Sciatic nerve (tissue), 2 donors: ENCODE measurements around the gene RAD52. TPM values are rescaled to one million over a fixed set of nuclear protein-coding genes. Genes with fewer than 3 reads are reported as not detected.

ENCODE experiments used
- ATAC-seq: fragments of 200-7000 bp; cut with Tn5 transposase; one replicate; pipeline ENCODE4 v1.9.1; 2020; ENCODE audit warnings: mild to moderate bottlenecking, moderate library complexity
- DNase-seq: peaks from one replicate; pipeline ENCODE4 v3.0.0-alpha.2; 2020; ENCODE audit warnings: low spot score
- intact Hi-C: fragments of 100-400 bp; cut with DNase I; formaldehyde crosslinking; loops from one replicate; pipeline ENCODE4 v1.14.2; 2022
- total RNA-seq: library from RNA; stranded (reverse); fragmentation: NEBNext Ultra II Directional; extraction: Animal tissue kit (Norgen Biotek cat#: 25700); gene quantifications from one replicate; pipeline ENCODE4 v1.2.1, GENCODE V29; 2021
- donor health status: DM: no; HTN: no; CAD: no.
- donor health status: DM: no; HTN: no; CAD: no.

RAD52 gene
- total RNA-seq, 1 donor from 2014 or later: 25.6 TPM

DNA sequence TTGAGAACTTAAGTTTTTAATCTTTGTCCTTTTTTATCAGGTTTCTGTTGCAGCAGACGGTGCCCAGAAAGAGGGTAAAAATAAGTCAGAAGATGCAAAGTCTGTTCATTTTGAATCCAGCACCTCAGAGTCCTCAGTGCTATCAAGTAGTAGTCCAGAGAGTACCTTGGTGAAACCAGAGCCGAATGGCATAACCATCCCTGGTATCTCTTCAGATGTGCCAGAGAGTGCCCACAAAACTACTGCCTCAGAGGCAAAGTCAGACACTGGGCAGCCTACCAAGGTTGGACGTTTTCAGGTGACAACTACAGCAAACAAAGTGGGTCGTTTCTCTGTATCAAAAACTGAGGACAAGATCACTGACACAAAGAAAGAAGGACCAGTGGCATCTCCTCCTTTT lies 53.5 kb downstream of the RAD52 start:
- intact Hi-C loops: no loop called here
- ATAC-seq: no peak

DNA sequence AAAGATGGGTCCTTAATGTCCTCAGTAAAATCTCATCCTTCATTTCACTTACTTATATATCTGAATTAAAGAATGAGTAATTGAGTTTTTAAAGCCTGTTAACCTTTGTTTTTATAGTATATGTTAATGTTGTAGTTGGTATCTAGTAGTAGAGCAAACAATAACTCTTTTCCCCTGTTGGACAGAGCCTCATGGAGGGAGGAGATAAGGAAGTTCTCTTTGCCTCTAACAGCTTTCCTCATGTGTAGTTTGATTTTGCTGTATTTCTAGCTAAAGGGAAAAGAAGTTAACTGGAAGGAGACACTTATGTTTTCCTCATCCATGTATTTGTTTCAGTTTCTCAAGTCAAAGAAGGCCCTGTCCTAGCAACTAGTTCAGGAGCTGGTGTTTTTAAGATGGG lies 55.3 kb downstream of the RAD52 start:
- ATAC-seq (no peak), DNase-seq (no peak)
- intact Hi-C loops: no loop called here

More for the DNA sequence above, 53.5 kb downstream of the RAD52 start:
- DNase-seq: no peak

DNA sequence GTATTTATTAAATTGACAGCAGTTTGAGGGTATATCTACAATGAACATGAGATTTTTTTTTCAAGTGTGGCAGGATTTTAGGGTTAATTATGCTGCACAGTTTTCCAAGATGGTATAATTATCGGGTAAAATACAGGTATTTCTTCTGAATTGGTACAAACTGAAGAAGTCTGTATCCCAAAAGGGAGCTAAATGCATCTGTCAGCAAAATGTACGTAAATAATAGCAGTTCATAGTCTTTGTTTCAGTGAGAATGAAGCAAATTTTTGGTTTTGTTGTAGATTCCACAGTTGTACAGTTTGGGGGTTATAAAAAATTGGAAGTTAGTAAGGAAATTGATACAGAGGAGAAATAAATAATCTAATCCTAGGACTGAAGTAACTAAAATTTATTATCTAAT lies 63.3 kb downstream of the RAD52 start:
- intact Hi-C loops: no loop called here
- no peak for ATAC-seq
- no peak for DNase-seq

DNA sequence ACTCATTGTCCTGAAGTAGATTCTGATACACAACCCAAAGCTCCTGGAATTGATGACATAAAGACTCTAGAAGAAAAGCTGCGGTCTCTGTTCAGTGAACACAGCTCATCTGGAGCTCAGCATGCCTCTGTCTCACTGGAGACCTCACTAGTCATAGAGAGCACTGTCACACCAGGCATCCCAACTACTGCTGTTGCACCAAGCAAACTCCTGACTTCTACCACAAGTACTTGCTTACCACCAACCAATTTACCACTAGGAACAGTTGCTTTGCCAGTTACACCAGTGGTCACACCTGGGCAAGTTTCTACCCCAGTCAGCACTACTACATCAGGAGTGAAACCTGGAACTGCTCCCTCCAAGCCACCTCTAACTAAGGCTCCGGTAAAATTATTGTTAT lies 63.8 kb downstream of the RAD52 start:
- no peak for DNase-seq
- intact Hi-C loops: no loop called here
- ATAC-seq: no peak

DNA sequence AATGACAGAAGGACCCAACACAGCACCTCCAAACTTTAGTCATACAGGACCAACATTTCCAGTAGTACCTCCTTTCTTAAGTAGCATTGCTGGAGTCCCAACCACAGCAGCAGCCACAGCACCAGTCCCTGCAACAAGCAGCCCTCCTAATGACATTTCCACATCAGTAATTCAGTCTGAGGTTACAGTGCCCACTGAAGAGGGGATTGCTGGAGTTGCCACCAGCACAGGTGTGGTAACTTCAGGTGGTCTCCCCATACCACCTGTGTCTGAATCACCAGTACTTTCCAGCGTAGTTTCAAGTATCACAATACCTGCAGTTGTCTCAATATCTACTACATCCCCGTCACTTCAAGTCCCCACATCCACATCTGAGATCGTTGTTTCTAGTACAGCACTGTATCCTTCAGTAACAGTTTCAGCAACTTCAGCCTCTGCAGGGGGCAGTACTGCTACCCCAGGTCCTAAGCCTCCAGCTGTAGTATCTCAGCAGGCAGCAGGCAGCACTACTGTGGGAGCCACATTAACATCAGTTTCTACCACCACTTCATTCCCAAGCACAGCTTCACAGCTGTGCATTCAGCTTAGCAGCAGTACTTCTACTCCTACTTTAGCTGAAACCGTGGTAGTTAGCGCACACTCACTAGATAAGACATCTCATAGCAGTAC lies 64.6 kb downstream of the RAD52 start:
- intact Hi-C loops: no loop called here
- DNase-seq: no peak
- no peak for ATAC-seq

DNA sequence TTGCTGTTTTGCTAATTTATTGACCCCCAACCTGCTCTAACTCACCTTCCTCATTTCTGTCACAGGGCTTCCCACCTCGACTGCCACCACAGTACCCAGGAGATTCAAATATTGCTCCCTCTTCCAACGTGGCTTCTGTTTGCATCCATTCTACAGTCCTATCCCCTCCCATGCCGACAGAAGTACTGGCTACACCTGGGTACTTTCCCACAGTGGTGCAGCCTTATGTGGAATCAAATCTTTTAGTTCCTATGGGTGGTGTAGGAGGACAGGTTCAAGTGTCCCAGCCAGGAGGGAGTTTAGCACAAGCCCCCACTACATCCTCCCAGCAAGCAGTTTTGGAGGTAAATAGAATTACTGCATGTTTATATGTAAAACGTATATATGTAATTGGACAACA lies 68.8 kb downstream of the RAD52 start:
- DNase-seq: no peak
- no peak for ATAC-seq
- intact Hi-C loops: no loop called here

DNA sequence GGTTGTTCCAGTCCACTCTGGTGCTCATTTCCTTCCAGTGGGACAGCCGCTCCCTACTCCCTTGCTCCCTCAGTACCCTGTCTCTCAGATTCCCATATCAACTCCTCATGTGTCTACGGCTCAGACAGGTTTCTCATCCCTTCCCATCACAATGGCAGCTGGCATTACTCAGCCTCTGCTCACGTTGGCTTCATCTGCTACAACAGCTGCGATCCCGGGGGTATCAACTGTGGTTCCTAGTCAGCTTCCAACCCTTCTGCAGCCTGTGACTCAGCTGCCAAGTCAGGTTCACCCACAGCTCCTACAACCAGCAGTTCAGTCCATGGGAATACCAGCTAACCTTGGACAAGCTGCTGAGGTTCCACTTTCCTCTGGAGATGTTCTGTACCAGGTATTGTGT lies 69.9 kb downstream of the RAD52 start:
- DNase-seq: no peak
- intact Hi-C loops: no loop called here
- no peak for ATAC-seq

DNA sequence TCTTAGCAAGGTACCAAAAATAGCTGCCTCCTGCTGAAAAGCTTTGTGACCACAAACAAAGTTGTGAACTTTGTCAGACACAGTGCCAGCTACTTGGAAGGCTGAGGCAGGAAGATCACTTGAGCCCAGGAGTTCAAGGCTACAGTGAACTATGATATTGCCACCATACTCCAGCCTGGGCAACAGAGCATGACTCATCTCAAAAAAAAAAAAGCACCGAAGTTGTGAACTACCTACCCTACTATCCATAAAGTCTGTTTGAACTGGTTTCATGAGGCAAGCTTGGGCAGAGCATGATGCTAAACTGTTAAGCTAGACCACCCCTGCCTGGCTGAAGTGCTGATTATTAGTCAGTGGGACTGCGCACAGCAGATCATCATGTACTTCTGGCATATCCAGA lies 75.5 kb downstream of the RAD52 start:
- ATAC-seq (no peak), DNase-seq (no peak)
- intact Hi-C loops: no loop called here

DNA sequence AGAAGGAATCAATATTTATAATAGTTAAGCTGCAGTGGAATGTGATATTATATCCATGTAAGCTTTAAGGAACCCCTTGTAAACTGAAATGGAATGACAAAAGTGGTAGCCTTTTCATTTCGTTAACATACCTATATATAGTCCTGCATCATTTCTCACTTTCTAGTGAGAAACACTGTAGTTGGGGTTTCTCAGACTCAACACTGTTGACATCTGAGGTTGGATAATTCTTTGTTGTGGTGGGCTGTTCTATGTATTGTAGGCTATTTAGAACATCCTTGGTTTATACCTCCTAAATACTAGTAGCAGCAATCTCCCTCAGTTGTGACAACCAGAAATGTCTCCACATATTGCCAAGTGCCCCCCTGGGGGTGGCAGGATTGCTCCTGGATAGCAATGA lies 79.1 kb downstream of the RAD52 start:
- intact Hi-C loops: no loop called here
- DNase-seq (no peak), ATAC-seq (no peak)

DNA sequence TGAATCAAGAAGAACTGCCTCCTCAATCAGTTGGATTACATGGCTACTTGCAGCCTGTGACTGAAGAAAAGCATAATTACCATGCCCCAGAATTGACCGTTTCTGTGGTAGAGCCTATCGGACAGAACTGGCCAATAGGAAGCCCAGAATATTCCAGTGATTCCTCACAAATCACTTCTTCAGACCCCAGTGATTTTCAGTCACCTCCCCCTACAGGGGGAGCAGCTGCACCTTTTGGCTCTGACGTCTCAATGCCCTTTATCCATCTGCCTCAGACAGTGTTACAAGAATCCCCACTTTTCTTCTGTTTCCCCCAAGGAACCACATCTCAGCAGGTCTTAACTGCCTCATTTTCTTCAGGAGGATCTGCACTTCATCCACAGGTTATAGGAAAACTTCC lies 80.8 kb downstream of the RAD52 start:
- ATAC-seq (no peak), DNase-seq (no peak)
- intact Hi-C loops: no loop called here

DNA sequence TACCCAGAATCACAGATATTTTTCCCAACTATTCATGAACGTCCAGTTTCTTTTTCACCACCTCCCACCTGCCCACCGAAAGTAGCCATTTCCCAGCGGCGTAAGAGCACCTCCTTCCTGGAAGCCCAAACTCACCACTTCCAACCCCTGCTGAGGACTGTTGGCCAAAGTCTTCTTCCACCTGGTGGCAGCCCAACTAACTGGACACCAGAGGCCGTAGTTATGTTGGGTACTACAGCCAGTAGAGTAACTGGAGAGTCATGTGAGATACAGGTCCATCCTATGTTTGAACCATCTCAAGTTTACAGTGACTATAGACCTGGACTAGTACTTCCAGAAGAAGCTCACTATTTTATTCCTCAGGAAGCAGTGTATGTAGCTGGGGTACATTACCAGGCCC lies 81.6 kb downstream of the RAD52 start:
- DNase-seq: no peak
- intact Hi-C loops: no loop called here
- ATAC-seq: no peak

DNA sequence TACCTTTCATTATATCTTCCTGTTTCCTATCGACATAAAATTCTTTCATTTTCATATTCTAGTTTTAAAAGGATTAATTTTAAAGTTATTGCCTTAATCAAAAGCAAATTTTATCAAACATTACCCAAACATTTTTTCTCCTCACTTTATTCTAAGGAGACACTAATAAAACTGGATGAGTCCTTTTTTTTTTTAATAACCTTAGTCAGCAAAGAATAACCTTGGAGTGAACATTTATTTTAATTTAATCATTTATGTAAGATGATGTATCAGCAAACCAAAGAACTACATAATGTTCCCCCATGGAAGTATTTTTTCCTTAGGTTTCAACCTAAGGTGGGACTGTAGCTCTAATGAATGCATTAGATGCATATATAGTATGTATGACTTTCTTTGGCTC lies 83.9 kb downstream of the RAD52 start:
- no peak for ATAC-seq
- no peak for DNase-seq
- intact Hi-C loops: no loop called here

DNA sequence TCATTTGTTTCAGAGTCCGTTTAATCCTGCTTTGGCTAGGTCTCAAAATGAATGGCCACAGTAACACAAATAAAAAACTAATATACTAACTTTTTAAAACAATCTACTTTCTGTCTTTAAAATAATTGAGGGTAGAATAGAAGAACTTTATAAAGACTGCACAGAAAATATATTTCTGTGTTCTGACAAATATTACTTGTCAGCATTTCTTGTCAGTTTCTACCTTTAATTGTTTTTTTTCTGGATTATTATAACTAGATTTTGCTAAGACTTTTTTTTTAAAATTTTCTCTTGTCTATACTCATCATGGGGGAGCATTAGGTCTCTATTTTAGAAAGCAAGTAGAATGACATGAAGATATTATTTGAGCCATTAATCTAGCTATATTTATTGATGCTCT lies 86.2 kb downstream of the RAD52 start:
- no peak for DNase-seq
- intact Hi-C loops: no loop called here
- ATAC-seq: no peak

DNA sequence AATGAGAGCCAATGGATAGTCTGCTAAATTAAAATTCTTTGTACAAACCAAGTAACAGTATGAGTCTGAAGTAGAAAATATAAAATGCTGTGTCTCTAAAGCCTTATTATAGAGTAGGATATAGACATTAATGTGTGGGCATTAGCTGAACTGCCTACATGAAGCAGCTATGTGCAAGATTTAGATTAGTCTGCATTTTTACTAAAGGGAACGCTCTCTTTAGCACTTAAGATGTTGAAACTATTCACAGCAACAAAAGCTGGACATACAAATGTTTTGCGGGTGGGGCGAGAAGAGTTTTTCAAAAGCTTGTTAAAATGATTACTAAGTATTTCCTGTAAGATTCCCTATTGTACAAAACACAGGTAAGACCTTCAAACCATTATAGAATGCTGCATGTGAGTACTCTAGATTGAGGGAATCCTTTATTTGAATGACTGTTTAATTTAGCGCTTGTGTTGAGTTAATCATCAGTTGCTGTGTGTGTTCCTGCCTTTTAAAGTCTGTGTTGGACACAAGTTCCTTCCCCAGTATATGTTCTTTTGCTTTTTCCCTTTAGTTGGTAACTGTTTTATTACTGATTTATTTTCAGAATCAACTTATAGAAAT lies 87.1 kb downstream of the RAD52 start:
- ATAC-seq (no peak), DNase-seq (no peak)
- intact Hi-C loops: no loop called here

Other genes with a start within 250 kb of the RAD52 start
- 238 TPM for gene WNK1, start 197.1 kb downstream of the RAD52 start, total RNA-seq
- gene ERC1, start 41.5 kb upstream of the RAD52 start, total RNA-seq: 83.5 TPM